ENCODE data around the gene MS4A4A.

The MS4A4A gene

DNA sequence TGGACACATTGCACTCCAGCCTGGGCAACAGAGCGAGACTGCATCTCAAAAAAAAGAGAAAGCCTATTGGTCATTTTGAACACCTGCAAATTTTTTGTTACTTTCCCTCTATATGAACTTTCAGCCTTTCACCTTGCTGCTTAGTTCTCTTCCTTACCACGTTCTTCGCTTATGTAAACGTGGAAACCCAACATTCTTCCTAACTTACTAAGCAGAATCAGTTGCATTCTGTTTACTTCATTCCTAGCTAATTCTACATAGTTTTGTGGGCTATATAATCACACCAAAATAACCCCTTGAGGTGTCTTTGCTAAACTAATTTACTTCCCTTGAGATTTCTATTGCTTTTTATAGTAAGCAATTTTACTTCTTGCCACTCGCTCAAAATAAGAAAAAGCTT, 23.2 kb downstream of the MS4A4A start:
- DNase-seq (ENCODE audit: low read depth) = no peak

DNA sequence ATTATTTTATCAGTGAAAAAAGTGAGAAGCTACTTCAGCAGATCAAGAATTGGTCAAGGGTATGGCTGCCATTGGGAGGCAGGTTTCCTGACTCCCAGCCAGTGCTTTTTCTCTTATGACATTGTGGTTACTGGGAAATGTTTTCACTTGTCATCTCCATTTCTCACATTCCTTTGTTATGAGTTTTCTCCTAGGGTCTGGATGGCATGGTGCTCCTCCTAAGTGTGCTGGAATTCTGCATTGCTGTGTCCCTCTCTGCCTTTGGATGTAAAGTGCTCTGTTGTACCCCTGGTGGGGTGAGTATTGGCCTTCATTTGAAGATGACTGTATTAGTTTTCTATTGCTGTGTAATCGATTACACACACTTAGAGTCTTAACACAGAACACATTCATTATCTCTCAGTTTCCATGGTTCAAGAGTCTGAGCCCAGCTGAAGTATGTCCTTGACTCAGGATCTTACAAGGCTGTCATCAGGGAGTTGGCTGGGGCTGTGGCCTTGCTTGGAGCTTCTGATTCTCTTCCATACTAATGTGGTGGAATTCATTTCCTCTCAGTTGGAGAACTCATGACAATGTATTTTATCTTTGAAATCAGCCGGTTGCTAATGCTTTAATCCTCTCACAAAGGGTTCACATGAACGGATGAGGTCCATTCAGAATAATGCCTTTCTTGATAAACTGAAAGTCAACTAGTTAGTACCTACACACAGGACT, 25.6 kb downstream of the MS4A4A start:
- DNase-seq (ENCODE audit: low read depth) = no peak

DNA sequence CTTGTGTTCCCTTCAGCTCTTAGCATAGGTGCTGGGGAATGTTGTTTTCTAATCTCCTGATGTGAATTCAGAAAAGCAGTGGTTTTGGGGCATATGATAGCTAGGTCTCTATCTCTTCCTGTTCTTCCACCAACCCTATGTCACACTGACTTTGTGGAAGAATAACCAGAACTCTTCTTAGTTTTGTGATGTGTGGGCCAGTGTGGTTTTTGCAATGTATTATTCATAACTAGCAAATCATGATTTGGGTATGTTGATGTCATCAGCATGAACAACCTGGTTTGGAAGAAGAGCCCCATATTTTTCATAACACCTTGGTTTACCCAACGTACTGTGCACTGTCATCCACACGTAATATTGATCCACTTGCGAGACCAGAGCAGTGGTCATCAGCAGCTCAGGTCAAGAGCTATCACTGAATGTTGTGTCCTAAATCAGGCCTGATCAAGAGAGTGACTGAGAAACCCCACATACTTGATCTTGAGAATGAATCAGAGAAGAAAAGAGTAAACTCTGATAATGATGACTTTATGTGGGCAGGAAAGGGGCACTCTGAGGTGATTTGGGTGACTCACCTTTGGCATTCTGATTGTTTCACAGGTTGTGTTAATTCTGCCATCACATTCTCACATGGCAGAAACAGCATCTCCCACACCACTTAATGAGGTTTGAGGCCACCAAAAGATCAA, 27.2 kb downstream of the MS4A4A start:
- no peak for DNase-seq (ENCODE audit: low read depth)

DNA sequence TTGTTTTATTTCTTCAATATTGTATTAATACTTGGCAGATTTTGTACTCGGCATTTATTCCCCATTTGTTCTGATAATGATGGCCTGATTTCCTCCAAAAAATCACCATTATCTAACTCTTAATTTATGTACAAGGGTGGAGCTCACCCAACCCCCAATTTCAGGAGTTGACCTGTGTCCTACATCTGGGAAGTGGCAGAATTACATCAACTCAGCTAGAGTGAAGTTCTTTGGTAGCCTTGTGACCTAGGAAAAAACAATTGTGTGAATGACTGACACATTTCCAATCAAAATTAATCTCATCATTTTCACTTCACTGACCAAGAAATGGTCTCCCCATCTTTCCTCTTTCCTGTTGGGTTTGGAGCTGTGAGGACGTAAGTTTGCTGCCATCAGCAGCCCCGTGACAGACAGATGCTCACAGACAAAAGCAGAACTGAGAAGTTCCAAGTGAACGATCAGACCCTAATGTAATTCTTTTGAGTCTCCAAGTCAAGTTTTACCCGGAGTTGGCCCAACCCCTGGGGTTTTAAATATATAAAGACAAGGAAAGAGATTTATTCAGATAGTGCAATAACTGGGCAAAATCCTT, 30.0 kb downstream of the MS4A4A start:
- DNase-seq (ENCODE audit: low read depth) = no peak

DNA sequence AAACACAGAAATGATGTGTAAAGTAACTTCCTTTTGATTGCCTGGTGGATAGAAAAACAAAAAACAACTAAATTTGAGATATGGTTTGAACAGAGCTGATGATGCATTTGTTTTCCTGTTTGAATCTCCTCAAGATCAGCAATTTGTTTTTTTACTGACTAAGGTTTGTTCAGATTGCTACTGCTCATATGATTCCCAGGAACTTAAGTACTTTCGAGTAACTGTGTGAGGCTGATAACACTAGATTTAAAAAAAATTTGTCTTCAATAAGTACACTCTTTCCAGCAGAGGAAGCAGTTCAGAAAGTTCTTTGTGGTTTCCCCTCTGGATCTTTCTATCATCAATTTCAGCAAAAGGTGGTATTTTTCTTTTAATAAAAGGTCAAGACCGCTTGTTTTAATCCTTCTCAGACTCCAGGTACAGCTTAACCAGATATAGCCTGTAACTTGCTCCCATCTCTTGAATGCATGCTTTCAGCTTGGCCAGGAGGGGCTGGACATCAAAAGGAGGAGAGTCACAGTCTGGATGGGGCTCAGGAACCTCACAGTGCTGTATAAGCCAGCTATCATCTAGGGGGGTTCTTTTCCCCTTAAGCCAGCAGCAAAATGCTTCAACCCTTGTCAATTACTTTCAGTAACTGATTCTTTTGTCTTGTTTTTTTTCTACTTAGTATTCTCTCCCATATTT, 34.3 kb downstream of the MS4A4A start:
- no peak for DNase-seq (ENCODE audit: low read depth)

DNA sequence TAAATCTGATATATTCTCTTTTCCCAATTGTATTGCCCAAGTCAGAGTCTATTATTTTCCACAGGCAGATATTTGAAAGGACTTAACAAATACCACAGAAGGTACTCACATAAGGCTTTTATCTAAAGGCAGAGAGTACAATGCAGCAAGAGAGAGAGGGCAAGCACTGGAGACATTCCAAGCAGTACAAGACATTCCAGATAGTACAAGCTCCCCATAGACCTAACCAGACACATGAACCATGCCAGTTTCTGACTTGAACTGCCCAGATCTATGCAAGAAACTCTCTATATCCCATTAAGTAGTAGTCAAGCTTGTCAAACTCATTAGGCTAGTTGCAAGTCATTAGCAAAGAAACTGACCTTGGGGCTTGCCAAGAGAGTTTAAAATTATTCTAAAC, 35.4 kb downstream of the MS4A4A start:
- no peak for DNase-seq (ENCODE audit: low read depth)

DNA sequence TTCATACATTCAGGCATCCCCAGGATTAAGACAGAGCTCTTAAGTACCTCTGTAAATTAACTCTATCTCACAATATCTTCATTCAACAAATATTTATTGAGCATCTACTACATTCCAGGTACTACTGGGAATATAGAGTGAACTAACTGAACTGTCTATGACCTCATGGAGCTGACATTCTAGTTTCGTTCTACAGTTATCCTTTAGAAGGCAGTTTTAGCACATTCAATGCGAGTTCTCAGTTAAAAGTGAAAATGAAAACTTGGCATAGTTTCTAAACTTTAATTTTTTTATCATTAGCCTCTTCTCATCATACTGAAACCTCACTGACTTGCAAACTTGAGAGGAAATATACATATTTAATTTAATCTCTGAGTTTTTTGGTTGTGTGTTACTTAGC, 35.9 kb downstream of the MS4A4A start:
- no peak for DNase-seq (ENCODE audit: low read depth)

DNA sequence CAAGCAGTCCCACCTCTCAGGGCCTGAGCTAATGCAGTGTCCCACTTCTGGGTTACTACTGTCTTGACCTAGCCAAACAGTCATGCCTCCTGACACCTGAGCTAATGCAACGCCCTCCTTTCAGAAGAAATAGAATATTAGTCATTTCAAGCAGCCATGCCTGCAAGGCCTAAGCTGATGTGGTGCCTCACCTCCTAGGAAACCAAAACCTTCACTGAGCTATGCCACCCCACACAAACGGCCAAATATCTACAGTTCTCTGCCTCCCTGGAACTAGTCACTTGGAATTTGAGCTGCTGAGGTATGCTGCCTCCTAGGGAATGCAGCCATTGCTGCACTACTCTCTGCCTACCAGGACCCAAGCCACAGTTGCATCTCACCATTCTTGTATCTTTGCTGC, 38.3 kb downstream of the MS4A4A start:
- DNase-seq (ENCODE audit: low read depth) = no peak

DNA sequence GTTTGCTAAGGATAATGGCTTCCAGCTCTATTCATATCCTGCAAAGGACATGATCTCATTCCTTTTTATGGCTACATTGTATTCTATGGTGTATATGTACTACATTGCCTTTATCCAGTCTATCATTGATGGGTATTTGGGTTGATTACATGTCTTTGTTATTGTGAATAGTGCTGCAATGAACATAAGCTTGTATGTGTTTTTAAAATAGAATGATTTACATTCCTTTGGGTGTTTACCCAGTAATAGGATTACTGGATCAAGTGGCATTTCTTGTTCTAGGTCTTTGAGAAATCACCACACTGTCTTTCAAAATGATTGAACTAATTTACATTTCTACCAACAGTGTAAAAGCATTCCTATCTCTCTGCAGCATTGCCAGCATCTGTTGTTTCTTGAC, 40.6 kb downstream of the MS4A4A start:
- DNase-seq (ENCODE audit: low read depth) = no peak

DNA sequence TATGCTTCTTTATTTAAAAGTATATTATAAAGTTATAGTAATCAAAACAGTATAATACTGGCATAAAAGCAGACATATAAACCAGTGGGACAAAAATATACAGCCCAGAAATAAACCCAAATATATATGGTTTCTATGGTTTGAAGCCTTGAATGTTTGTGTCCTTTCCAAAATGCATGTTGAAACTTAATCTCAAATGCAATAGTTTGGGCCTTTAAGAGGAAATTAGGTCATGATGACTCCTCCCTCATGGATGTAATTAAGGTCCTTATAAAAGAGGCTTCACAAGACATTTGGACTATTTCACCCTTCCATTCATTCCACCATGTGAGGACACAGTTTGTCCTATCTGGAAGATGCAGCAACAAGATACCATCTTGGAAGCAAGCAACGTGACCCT, 46.5 kb downstream of the MS4A4A start, which contains the start of gene MS4A6E:
Gene MS4A6E (plus strand): TSS at position 301 of the 400 bp plus-strand sequence. CDS start 7,641 bp downstream, outside the sequence.
- no peak for DNase-seq (ENCODE audit: low read depth)

DNA sequence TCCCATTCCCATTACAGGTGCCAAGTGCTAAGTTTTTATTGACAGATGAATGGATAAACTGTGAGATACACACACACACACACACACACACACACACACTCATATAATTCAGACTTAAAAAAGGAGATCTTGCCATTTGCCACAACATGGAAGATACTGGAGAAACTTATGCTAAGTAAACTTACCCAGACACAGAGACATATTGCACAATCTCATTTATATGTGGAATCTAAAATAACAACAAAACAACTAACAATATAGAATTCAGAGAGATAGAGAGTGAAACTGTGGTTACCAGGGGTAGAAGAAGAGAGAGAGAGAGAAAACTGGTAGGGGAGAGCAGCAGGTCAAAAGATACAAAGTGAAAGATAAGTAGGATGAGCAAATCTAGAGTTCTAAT, 48.0 kb downstream of the MS4A4A start:
- no peak for DNase-seq (ENCODE audit: low read depth)

DNA sequence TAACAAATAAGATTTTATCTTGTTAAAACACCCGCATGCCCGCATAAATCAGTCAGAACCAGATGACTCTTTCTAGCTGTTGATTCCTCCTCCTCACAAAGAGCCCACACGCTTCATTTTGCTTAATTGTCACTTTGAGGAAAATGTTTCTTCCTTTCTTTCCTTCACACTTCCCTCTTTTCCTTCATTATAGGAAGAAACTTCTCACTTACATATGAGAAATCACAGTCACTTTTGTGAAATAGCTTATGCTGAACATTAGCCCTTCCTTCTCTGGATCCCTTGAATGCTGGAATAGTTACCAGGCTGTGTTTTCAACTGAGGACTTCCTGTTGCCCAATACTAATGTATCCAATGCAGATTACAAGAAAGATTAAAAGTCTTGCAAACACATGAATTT, 52.4 kb downstream of the MS4A4A start:
- no peak for DNase-seq (ENCODE audit: low read depth)

DNA sequence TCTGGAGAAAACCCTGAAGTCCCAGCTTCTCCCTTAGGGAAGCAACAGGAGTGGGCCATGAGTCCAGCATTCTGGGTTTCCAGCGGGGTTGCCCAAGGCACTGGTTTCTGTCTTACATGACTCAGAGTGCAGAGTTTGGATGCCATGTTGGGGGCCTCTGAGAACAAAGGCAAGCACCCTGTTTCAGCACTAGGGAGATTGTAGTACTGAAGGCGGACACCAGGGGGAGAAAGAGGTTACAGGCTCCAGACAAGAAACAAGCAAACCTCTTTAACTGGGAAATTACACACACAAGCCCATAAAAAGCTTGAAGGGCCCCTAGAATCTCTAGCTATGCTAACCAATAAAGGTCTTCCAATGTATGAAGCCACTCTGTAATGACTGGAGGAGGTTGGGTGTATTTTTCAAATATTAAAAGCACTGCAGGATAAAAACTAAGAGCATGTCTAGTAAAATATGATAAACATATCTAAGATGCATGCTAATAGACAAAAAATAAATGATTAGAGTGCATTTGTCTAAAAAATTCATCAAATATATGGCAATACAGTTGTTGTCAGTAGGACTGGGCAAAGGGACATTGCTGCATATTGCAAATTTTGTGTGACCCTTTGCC, 53.6 kb downstream of the MS4A4A start:
- peak; percentile 5 for DNase-seq (ENCODE audit: low read depth)

DNA sequence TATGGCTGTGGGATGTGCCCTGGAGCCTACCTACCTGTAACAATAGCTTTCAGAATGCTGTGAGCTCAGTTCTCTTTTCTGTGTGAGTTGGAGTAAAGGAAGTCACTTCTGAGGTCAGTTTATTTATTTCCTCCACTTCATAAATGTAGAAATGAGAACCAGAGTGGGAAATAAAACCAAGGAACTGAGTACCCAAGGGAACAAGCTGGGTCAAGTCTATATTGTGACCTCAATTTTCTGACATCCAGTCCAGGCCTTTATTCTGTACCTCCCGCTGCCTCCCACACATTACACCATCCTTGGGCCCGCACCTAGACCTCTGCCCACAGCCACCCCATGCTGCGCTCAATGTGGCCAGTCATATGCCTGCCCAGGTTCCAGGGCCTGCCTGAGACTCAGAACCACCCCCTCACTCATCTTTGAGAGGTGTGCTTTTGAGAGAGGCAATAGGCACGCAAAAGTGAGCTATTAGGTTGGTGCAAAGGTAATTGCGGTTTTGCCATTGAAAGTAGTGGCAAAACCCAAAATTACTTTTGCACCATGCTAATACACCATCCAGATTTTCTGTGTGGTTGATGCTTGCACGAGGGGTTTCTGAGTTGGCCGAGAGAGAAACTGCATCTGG, 56.4 kb downstream of the MS4A4A start:
- DNase-seq (ENCODE audit: low read depth) = no peak

DNA sequence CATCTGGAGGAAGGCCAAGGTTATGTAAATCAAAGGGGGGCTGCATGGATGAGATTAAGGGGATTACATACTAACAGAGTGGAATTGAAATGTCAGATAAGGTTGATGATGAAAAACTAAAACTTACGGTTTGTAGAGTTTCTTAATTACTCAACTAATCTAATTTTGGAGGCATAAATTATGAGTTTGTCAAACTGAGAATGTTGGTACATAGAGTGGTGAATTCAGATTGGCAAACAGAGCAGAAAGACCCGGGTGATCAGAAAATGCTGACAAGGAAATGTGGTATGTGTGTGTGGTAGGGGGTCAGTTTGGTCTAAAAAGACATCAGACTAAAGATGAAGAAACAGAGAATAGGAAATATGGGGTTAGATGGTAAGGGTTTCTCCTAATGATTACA, 57.6 kb downstream of the MS4A4A start:
- DNase-seq (ENCODE audit: low read depth) = no peak

DNA sequence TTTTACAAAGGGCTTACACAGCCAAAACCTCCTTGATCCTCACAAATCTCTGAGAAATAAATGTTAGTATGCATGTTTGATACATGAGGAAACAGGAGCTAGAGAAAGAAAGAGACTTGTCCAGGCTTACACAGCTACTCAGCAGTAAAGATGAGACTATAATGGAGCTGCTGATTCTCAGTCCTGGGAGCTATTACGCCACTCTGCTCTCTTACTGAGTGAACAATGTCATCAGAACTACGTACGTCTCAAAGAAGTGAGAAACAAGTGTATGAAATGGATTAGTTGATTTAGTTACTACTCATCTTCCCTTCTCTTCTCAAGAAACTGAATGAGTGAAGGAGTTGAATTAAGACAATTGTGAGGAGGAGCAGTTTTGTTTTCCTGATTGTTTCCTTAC, 58.9 kb downstream of the MS4A4A start:
- DNase-seq (ENCODE audit: low read depth) = no peak

DNA sequence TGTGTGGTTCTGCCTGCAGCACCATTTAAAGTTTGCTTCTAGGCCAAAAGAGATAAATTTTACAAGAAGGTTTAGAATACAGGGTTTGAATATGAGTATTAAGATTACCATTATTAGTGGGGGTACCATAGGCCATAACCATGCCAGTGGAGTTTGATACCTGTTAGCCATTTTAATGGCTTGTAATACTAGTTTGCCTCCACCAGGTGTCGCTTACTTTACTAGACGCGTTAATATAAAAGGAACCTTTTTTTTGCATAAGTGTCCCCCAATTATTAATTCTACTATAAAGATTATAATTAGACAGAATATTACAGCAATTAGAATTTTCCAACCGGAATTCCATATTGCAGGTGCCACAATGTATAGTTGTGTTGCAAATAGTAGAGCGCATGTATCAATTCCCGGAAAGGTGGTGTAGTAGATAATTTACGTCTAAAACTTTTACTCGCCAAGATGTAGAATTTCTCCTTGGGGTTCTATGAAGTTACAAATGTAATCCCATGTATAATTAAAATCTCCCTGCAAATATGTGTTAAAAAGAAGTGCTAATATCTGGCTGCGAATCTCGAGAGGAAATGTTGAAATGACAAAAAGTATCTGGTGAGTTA, 62.7 kb downstream of the MS4A4A start:
- DNase-seq (ENCODE audit: low read depth) = no peak

DNA sequence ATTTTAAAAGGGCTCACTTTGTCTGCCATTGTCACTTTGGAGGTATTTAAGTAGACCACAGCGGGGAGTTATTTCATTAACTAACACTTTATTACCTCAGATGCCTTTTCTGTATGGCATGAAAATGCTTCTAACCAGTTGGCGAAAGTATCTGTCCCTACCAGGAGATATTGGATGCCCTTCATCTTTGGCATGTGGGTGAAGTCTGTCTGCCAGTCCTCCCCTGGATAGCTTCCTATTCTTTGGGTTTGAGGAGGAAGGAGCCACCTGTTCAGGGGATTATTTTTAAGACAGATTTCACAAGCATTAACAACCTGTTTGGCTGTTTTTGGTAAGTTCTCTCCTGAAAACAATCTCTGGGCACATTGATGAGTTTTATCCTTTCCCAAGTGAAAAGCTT, 63.7 kb downstream of the MS4A4A start:
- no peak for DNase-seq (ENCODE audit: low read depth)

DNA sequence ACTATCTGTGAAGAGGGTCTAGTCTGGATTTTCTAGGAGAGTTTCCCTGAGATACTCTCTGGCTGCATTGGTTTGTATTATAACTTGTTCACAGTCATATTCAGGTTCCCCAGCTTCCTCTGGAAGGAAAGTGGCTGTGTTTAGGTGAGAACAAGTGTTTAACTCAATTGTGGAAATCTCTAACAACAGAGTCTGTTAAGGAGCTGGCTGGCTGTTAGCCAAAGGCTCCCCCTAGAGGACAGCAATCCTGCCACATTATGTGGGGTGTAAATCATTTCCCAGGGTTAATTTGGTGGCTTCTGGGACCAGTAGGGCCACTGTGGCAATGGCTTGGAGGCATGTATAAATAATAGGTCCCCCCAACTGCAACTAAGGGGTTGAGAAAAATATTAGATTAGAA, 65.0 kb downstream of the MS4A4A start:
- DNase-seq (ENCODE audit: low read depth) = no peak

DNA sequence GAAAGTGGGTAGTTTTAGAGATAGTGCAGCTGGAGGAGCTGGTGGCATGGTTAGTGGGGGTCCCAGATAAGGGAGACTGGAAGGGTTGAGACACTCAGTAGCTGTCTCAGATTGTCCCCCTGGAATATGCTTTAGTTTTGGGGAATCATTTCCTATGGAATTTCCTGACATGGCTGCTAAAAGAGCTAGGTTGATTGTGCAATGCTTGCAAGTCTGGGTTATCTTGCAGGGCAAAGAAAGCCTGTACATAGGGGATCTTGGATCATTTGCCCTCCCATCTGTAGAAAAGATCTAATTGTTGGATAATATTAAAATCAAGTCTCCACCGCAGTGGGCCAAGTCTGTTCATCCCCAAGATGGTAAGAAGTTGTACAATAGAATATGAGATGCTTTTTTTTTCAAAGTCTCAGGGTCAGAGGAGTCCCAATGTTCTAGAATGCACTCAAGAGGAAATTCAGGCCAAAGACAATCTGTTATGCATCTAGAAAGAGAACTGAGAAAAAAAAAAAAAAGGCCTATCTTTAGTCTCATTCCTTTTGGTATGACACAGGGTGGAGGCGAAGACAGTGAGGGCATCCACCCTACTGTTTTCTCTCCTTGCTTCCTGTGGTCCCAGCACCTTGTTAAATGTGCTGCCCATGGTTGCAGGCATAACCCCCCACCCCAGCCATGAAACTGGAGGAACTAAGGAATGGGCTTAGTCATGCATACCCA, 66.8 kb downstream of the MS4A4A start:
- DNase-seq (ENCODE audit: low read depth) = no peak

DNA sequence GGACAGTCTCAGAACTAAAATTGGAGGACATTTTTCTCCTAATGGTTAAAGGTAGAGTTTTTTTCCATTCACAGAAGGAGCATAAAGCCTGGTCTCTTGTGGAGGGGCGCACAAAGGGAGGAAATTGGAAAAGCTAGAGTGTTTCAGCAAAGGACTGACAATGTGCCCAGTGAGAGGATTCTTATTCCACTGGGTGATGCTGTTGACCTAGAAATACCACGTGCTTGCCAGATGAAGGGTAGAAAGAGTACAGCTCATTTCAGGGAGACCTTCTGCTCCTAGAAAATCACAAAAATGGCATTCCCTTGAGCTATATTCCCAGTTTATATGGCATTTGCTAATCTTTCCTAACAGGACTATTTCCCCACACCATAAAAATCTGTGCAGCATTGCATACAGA, 67.7 kb downstream of the MS4A4A start:
- no peak for DNase-seq (ENCODE audit: low read depth)
